ENCODE measurements around the gene TBC1D14.

DNA sequence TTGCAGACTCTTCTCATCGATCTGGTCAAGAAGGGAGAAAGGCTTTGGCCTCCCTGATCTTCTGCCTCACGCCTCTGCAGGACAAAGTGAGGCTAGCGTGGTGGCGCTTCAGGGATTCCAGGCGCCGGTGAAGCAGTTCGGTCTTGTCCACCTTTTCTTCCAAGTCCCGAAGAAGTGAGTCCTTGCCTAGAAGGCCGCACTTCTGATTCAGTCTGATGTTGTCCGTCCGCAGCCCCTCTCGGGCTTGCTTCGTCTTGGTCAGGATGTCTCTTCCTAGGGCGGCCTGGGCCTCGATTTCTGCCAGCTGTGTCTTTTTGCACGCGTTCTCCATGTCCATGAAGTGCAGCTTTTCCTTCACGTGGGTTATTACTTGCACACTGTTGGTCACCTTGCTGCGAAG is 131.6 kb downstream of the TBC1D14 start:
- TF ChIP-seq, protein P1, sequence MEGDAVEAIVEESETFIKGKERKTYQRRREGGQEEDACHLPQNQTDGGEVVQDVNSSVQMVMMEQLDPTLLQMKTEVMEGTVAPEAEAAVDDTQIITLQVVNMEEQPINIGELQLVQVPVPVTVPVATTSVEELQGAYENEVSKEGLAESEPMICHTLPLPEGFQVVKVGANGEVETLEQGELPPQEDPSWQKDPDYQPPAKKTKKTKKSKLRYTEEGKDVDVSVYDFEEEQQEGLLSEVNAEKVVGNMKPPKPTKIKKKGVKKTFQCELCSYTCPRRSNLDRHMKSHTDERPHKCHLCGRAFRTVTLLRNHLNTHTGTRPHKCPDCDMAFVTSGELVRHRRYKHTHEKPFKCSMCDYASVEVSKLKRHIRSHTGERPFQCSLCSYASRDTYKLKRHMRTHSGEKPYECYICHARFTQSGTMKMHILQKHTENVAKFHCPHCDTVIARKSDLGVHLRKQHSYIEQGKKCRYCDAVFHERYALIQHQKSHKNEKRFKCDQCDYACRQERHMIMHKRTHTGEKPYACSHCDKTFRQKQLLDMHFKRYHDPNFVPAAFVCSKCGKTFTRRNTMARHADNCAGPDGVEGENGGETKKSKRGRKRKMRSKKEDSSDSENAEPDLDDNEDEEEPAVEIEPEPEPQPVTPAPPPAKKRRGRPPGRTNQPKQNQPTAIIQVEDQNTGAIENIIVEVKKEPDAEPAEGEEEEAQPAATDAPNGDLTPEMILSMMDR (IDR thresholded peaks at IDR 0.05 in 8 of 11, conservative IDR thresholded peaks at IDR 0.05 in 3 of 11) = no peak
- TF ChIP-seq POLR2A (IDR thresholded peaks at IDR 0.05) (no peak), POLR2AphosphoS5 (IDR thresholded peaks at IDR 0.05) (no peak)

Measured in spleen (tissue), 7 donors.